ENCODE results near the gene EPN1. TPM values are rescaled to one million over a fixed set of nuclear protein-coding genes. Genes with fewer than 3 reads are reported as not detected.
A peak's percentile ranks its signal among the peaks of the same experiment; 100 is the strongest.

EPN1 gene
- total and polyA plus RNA-seq, 2 of the 13 experiments (the other 11 are each of a cell fraction or from before 2014, with no cell fraction given): 28.9 to 31.7 TPM

- no peak for FAIRE-seq
- peak overlapping the region; percentile 99 for H3K9ac ChIP-seq (ENCODE audit: insufficient read depth, low read depth, low read length)
- 37% methylated on average over 7 of the region's 7 CpGs for WGBS (ENCODE audit: low lambda C conversion rate)
- no peak for DNase-seq (ENCODE audit: low spot score)
- H3K27me3 ChIP-seq (ENCODE audit: control insufficient read depth in 1 of 2, insufficient read depth in 2 of 2, low read length in 2 of 2): no peaks in the 10 kb centered on the region; a peak in 1 of 5 replicates
- intact Hi-C loops (cut with micrococcal nuclease; ENCODE audit: unreplicated experiment) (loop anchor here (1.0 to 10.0 kb wide), 2 partner anchors 51 to 117 kb away; partner anchors contain the start of gene ZNF579), in situ Hi-C loops (cut with HindIII; ENCODE audit: extremely low pct_ligation_motif_present, low pct_unique_long_range_greater_than_20kb) (no loop called here)
- ChIA-PET CTCF (ENCODE audit: low intra/inter-chr PET ratio, low total read pairs) (no interaction called here), POLR2A (interaction anchor here (2.3 to 3.3 kb wide), 2 partner anchors 11 to 19 kb away, joined by 12 to 15 read pairs; partner anchors contain the start of genes U2AF2 and ZNF784)
- H3K36me3 ChIP-seq (replicated peaks in 1 of 2; ENCODE audit: control insufficient read depth in 1 of 2, insufficient read depth in 2 of 2, low read length in 2 of 2): no peaks in the 10 kb centered on the region
- peaks cover 23% of the 10 kb centered on the region for H3K79me2 ChIP-seq (ENCODE audit: insufficient read depth, low read length)
- peak overlapping the region; percentile 86 for H3K27ac ChIP-seq (ENCODE audit: extremely low read length, insufficient read depth, low read length)
- H2AFZ ChIP-seq (ENCODE audit: low read length): no peak overlapping the region
- no peaks in the 10 kb centered on the region for H3K9me3 ChIP-seq (ENCODE audit: low read length)
- no peak for ATAC-seq
- H4K20me1 ChIP-seq (ENCODE audit: insufficient read depth, low read length): no peaks in the 10 kb centered on the region
- peaks cover 57% of the 10 kb centered on the region for H3K4me1 ChIP-seq (ENCODE audit: insufficient read depth, low read length)
- TF ChIP-seq ZBTB49 (CRISPR knock-in tag; IDR thresholded peaks at IDR 0.05; ENCODE audit: borderline replicate concordance) (no peak), NBN (conservative IDR thresholded peaks at IDR 0.05) (no peak), AKAP8 (CRISPR knock-in tag; IDR thresholded peaks at IDR 0.05) (no peak), KLF6 (CRISPR knock-in tag; IDR thresholded peaks at IDR 0.05) (no peak), NFYC (CRISPR knock-in tag; IDR thresholded peaks at IDR 0.05) (no peak), ZNF674 (CRISPR knock-in tag; IDR thresholded peaks at IDR 0.05; ENCODE audit: low read depth) (no peak), ZNF430 (CRISPR knock-in tag; IDR thresholded peaks at IDR 0.05) (no peak), RNF219 (CRISPR knock-in tag; IDR thresholded peaks at IDR 0.05) (no peak), HNF1A (IDR thresholded peaks at IDR 0.05; ENCODE audit: low read depth) (no peak), HNF1A (CRISPR knock-in tag; IDR thresholded peaks at IDR 0.05; ENCODE audit: borderline replicate concordance) (no peak), AHR (CRISPR knock-in tag; IDR thresholded peaks at IDR 0.05) (no peak), GABPA (IDR thresholded peaks at IDR 0.05; ENCODE audit: low read depth, low read length) (no peak), GABPA (CRISPR knock-in tag; IDR thresholded peaks at IDR 0.05; ENCODE audit: low read depth) (no peak), PAF1 (CRISPR knock-in tag; IDR thresholded peaks at IDR 0.05) (no peak), MEIS2 (CRISPR knock-in tag; IDR thresholded peaks at IDR 0.05) (no peak), ZSCAN20 (CRISPR knock-in tag; IDR thresholded peaks at IDR 0.05; ENCODE audit: borderline replicate concordance) (no peak)
- no TSS peak for BruUV-seq (replicated peaks)
- peak overlapping the region; percentile 93 to 100 (median 94) for H3K4me3 ChIP-seq (replicated peaks in 1 of 3; ENCODE audit: insufficient read depth in 1 of 3, low read depth in 2 of 3, low read length in 3 of 3)
- H3K4me2 ChIP-seq (ENCODE audit: low read depth, low read length): peak overlapping the region; percentile 98
Observed at GRCh38 chr19:55635856-55636440, 39.1 kb upstream of the EPN1 start.
